ENCODE results near the gene PAX9.

The PAX9 gene

GRCh38 chr14:36661506-36662257 is at the start of gene PAX9:
Gene PAX9 (plus strand): TSS chr14:36661860. CDS start chr14:36662090, 230 bp downstream.
- no peak for DNase-seq (ENCODE audit: low read depth in 1 of 2, low spot score in 1 of 2)

- no peak for DNase-seq (ENCODE audit: low read depth in 1 of 2, low spot score in 1 of 2)
Measured at GRCh38 chr14:36617824-36618223, 43.8 kb upstream of the PAX9 start.

GRCh38 chr14:36618641-36619040 is 43.0 kb upstream of the PAX9 start:
- DNase-seq (ENCODE audit: low read depth in 1 of 2, low spot score in 1 of 2): no peak

GRCh38 chr14:36619131-36619530 is 42.5 kb upstream of the PAX9 start:
- no peak for DNase-seq (ENCODE audit: low read depth in 1 of 2, low spot score in 1 of 2)

GRCh38 chr14:36619853-36620252 is 41.8 kb upstream of the PAX9 start:
- DNase-seq (ENCODE audit: low read depth in 1 of 2, low spot score in 1 of 2): no peak

- DNase-seq (ENCODE audit: low read depth in 1 of 2, low spot score in 1 of 2): no peak
Measured at GRCh38 chr14:36625014-36625413, 36.6 kb upstream of the PAX9 start.

- DNase-seq (ENCODE audit: low read depth in 1 of 2, low spot score in 1 of 2): no peak
Measured at GRCh38 chr14:36625436-36625835, 36.2 kb upstream of the PAX9 start.

GRCh38 chr14:36626151-36626550 is 35.5 kb upstream of the PAX9 start:
- no peak for DNase-seq (ENCODE audit: low read depth in 1 of 2, low spot score in 1 of 2)

- DNase-seq (ENCODE audit: low read depth in 1 of 2, low spot score in 1 of 2): no peak
Measured at GRCh38 chr14:36627981-36628380, 33.7 kb upstream of the PAX9 start.

- no peak for DNase-seq (ENCODE audit: low read depth in 1 of 2, low spot score in 1 of 2)
Measured at GRCh38 chr14:36633580-36633979, 28.1 kb upstream of the PAX9 start.

- DNase-seq (ENCODE audit: low read depth in 1 of 2, low spot score in 1 of 2): no peak
Measured at GRCh38 chr14:36646664-36647416, 14.8 kb upstream of the PAX9 start.

GRCh38 chr14:36647417-36647823 is 14.2 kb upstream of the PAX9 start:
- DNase-seq (ENCODE audit: low read depth in 1 of 2, low spot score in 1 of 2): no peak

GRCh38 chr14:36647824-36648753 is 13.6 kb upstream of the PAX9 start:
- no peak for DNase-seq (ENCODE audit: low read depth in 1 of 2, low spot score in 1 of 2)

GRCh38 chr14:36649872-36650650 is 11.6 kb upstream of the PAX9 start:
- no peak for DNase-seq (ENCODE audit: low read depth in 1 of 2, low spot score in 1 of 2)

- no peak for DNase-seq (ENCODE audit: low read depth in 1 of 2, low spot score in 1 of 2)
Measured at GRCh38 chr14:36652542-36653201, 9.0 kb upstream of the PAX9 start.

GRCh38 chr14:36653413-36653812 is 8.2 kb upstream of the PAX9 start:
- no peak for DNase-seq (ENCODE audit: low read depth in 1 of 2, low spot score in 1 of 2)

GRCh38 chr14:36653962-36654793 is 7.5 kb upstream of the PAX9 start:
- no peak for DNase-seq (ENCODE audit: low read depth in 1 of 2, low spot score in 1 of 2)

GRCh38 chr14:36654794-36655381 is 6.8 kb upstream of the PAX9 start:
- no peak for DNase-seq (ENCODE audit: low read depth in 1 of 2, low spot score in 1 of 2)

- no peak for DNase-seq (ENCODE audit: low read depth in 1 of 2, low spot score in 1 of 2)
Measured at GRCh38 chr14:36655571-36655962, 6.1 kb upstream of the PAX9 start.
